HG02610 (cell line): ENCODE data around the gene KLHL25.
A peak's percentile ranks its signal among the peaks of the same experiment; 100 is the strongest.

Source experiments
- ATAC-seq: cut with Tn5 transposase; IDR thresholded peaks from one replicate; pipeline ENCODE4 v1.9.1; 2021; ENCODE audit warnings: mild to moderate bottlenecking, moderate library complexity; ENCODE audit not compliant: unreplicated experiment

KLHL25 gene

DNA sequence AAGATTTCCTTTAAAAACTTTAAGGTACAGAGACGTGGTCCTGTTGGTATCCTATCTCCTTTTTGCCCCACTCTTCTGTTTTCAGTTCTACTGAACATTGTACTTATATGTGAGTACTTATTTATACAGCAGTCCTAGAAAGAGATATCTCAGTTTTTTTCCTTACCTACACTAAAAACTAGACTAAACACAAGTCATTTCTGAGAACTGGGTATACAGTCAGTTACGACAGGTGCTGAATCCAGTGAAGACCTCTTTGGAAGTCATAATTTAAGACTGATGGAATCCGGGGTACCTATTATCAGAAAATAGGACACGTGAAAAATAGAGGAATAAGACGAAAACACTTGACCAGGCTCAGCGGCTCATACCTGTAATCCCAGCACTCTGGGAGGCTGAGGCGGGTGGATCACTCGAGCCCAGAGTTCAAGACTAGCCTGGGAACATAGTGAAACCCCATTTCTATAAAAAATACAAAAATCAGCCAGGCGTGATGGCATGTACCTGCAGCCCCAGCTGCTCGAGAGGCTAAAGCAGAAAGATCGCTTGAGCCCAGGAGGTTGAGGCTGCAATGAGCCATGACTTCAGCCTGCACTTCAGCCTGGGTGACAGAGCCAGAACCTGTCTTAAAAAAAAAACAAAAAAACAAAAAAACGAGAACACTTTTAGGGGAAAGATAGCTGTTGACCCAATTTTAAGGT, 76.3 kb downstream of the KLHL25 start:
- ATAC-seq: no peak

DNA sequence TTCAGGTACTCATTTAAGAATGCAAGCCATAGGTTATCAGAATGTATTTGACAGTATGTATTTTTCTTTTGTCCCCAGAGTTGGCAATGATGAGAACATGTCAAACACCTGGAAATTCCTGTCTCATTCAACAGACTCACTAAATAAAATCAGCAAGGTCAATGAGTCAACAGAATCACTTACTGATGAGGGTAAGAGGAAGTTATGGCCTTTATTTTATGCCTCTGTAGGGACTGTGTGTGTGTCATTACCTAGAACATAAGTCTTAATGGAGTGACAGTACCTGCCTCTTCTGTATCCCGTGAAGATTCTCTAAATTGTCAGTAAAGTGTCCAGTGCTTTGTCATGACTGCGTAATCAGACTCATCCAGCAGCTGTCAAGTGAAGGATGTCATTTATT, 77.5 kb downstream of the KLHL25 start:
- ATAC-seq: no peak

DNA sequence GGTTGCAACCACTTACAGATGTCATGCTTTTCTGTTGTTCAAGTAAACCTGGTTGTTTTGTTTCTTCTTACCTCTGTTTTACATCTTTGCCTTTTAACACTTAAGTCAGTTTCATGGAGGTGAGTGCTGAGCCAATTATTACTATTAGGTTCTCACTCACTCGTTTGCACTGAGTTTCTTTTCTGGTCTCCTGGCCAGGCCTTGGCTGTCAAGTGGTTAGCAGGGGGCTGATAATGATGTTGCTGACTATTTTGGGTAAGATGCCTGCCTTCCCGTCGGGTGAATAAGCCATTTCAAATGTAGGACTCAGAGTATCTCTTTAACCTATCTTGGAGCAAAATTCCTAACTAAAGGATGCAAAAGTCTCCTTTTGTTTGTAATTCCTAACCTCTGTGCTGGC, 78.5 kb downstream of the KLHL25 start:
- ATAC-seq: no peak

DNA sequence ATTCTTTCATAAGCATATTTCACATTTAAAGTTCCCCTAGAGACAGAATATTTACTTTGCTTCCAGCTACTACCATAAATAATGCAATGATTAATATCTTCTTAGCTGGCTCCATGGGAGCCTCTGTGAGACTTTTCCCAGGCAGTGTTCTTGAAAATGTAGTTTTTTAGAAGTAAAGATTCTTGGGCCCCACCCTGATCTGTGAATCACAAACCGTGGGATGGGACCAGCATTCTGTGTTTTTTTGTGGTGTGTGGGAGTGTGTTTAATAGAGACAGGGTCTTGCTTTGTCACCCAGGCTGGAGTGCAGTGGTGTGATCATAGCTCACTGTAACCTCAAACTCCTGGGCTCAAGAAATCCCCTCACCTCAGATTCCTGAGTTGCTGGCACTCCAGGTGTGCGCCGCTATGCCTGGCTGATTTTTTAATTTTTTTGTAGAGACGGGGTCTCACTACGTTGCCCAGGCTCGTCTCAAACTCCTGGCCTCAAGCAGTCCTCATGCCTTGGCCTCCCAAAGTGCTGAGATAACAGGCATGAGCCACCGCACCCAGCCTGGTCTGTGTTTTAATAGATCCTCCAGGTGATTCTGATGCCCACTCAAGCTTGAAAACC, 83.0 kb downstream of the KLHL25 start:
- no peak for ATAC-seq

DNA sequence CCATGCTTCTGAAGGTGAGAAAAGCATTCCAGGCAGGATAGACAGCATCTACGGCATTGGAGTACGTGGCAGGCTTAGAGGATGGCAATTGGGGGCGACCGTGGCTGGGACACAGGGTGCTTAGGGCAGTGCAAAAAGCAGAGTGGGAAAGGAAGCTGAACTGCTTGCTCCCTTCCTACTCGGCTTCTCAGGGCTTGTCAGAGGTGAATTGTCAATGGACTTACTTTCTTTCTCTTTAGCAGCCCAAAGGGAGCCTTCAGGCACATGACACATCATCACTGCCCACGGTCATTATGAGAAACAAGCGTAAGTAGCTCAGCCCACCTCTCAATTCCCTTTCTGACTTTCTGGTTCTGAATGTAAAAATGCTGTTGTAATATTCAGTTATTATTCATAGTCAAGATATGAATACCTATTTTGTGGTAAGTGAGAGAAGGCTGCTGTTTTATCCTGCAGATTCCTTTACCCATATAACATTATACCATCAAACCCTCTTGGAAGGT, 84.3 kb downstream of the KLHL25 start:
- ATAC-seq: peak; percentile 68
